Naive B cell (primary cell): ENCODE measurements around the gene SNUPN. TPM values are rescaled to one million over a fixed set of nuclear protein-coding genes. Genes with fewer than 3 reads are reported as not detected.
"Not testable (repeated sequence)": the region's sequence is repeated elsewhere in the genome, so short reads cannot be mapped to it uniquely, and the experiment has no call there.

Source experiments
- ATAC-seq, 2 donors: fragments of 150-1000 bp; cut with Tn5 transposase; 2 replicates each; pipeline ENCODE4 v1.10.0; 2021; ENCODE audit warnings: low read depth in 2 of 2, mild to moderate bottlenecking in 2 of 2, moderate library complexity in 2 of 2
- DNase-seq: peaks from one replicate; pipeline ENCODE4 v3.0.0; 2022
- H3K27ac Mint-ChIP-seq, 6 donors: one replicate each; pipeline ENCODE4 v1.8.0; 2020 to 2022; ENCODE audit warnings: mild to moderate bottlenecking in 6 of 6, mixed read lengths in 6 of 6, moderate library complexity in 5 of 6, inconsistent platforms in 2 of 6
- H3K27me3 Mint-ChIP-seq, 3 donors: one replicate each; pipeline ENCODE4 v1.8.0; 2021 to 2022; ENCODE audit warnings: mixed read lengths in 3 of 3, mild to moderate bottlenecking in 1 of 3
- H3K36me3 Mint-ChIP-seq, 2 donors: one replicate each; pipeline ENCODE4 v1.8.0; 2020 to 2022; ENCODE audit warnings: mixed read lengths in 2 of 2, inconsistent platforms in 1 of 2, mild to moderate bottlenecking in 1 of 2
- H3K4me1 Mint-ChIP-seq, 3 donors: one replicate each; pipeline ENCODE4 v1.8.0; 2020 to 2022; ENCODE audit warnings: mixed read lengths in 3 of 3, inconsistent platforms in 1 of 3, mild to moderate bottlenecking in 1 of 3, moderate library complexity in 1 of 3
- H3K4me3 Mint-ChIP-seq, 8 donors: one replicate each; pipeline ENCODE4 v1.8.0; 2020 to 2022; ENCODE audit warnings: mild to moderate bottlenecking in 8 of 8, mixed read lengths in 8 of 8, moderate library complexity in 8 of 8, inconsistent platforms in 2 of 8
- H3K9me3 Mint-ChIP-seq, 7 donors: one replicate each; pipeline ENCODE4 v1.8.0; 2020 to 2022; ENCODE audit warnings: mixed read lengths in 7 of 7, mild to moderate bottlenecking in 5 of 7, inconsistent platforms in 2 of 7, moderate library complexity in 1 of 7
- polyA plus RNA-seq, 6 donors: library from polyadenylated mRNA; unstranded; fragments of 300-500 nt; fragmentation: Illumina TruSeq; gene quantifications; one replicate each; pipeline ENCODE4 v1.2.3, GENCODE V29; 2021; ENCODE audit warnings: low read depth in 6 of 6

Gene SNUPN
- polyA plus RNA-seq, 6 donors from 2014 or later = 17.0 to 27.9 (median 22.5) TPM

GRCh38 chr15:75637245-75638009 lies 11.9 kb upstream of the SNUPN start:
- peaks cover 25 to 42% (median 36%) of the 10 kb centered on the region in 3 donors for H3K4me1 Mint-ChIP-seq
- peak overlapping the region in 1 of 6 donors; percentile 42 for H3K27ac Mint-ChIP-seq
- no peaks in the 10 kb centered on the region for H3K36me3 Mint-ChIP-seq
- H3K4me3 Mint-ChIP-seq = peak overlapping the region in 5 of 8 donors; percentile 16 to 97 (median 73)
- no peaks in the 10 kb centered on the region for H3K9me3 Mint-ChIP-seq
- DNase-seq = no peak
- no peak for ATAC-seq
- no peaks in the 10 kb centered on the region for H3K27me3 Mint-ChIP-seq

- no peaks in the 10 kb centered on the region for H3K36me3 Mint-ChIP-seq
- H3K4me3 Mint-ChIP-seq = no peak overlapping the region
- peaks cover 22 to 38% (median 34%) of the 10 kb centered on the region in 3 donors for H3K4me1 Mint-ChIP-seq
- ATAC-seq (no peak), DNase-seq (no peak)
- H3K27ac Mint-ChIP-seq = peak overlapping the region in 1 of 6 donors; percentile 93
- H3K27me3 Mint-ChIP-seq = no peaks in the 10 kb centered on the region
- no peaks in the 10 kb centered on the region for H3K9me3 Mint-ChIP-seq
Measured at GRCh38 chr15:75636026-75636425, 10.5 kb upstream of the SNUPN start.

- peaks cover 19 to 23% (median 22%) of the 10 kb centered on the region in 3 donors for H3K4me1 Mint-ChIP-seq
- DNase-seq, H3K4me3 Mint-ChIP-seq, H3K9me3 Mint-ChIP-seq, H3K36me3 Mint-ChIP-seq, ATAC-seq, H3K27me3 Mint-ChIP-seq, H3K27ac Mint-ChIP-seq: not testable (repeated sequence)
Measured at GRCh38 chr15:75633922-75634321, 8.4 kb upstream of the SNUPN start.

- Mint-ChIP-seq H3K27me3 (no peaks in the 10 kb centered on the region), H3K4me1 (peaks cover 6 to 7% (median 7%) of the 10 kb centered on the region in 3 donors), H3K27ac (no peak overlapping the region), H3K36me3 (no peaks in the 10 kb centered on the region), H3K9me3 (no peaks in the 10 kb centered on the region), H3K4me3 (no peak overlapping the region)
- DNase-seq (no peak), ATAC-seq (no peak)
Measured at GRCh38 chr15:75631935-75632334, 6.4 kb upstream of the SNUPN start.

GRCh38 chr15:75622505-75622904 lies 3.0 kb downstream of the SNUPN start:
- peaks cover 14 to 22% (median 20%) of the 10 kb centered on the region in 3 donors for H3K4me1 Mint-ChIP-seq
- H3K36me3 Mint-ChIP-seq = peaks cover 2 to 5% of the 10 kb centered on the region in 2 donors
- H3K27ac Mint-ChIP-seq = peak overlapping the region in 1 of 6 donors; percentile 57
- ATAC-seq (no peak), DNase-seq (no peak)
- H3K27me3 Mint-ChIP-seq = no peaks in the 10 kb centered on the region
- peak overlapping the region in 2 of 8 donors; percentile 30 to 72 for H3K4me3 Mint-ChIP-seq
- no peaks in the 10 kb centered on the region for H3K9me3 Mint-ChIP-seq

GRCh38 chr15:75620841-75621391 lies 4.6 kb downstream of the SNUPN start:
- no peak overlapping the region for H3K4me3 Mint-ChIP-seq
- peaks cover 8 to 16% (median 15%) of the 10 kb centered on the region in 3 donors for H3K4me1 Mint-ChIP-seq
- H3K27me3 Mint-ChIP-seq = no peaks in the 10 kb centered on the region
- H3K36me3 Mint-ChIP-seq = peaks cover 15 to 16% of the 10 kb centered on the region in 2 donors
- H3K27ac Mint-ChIP-seq = peak overlapping the region in 5 of 6 donors; percentile 21 to 62 (median 48)
- no peak for ATAC-seq
- no peak for DNase-seq
- no peaks in the 10 kb centered on the region for H3K9me3 Mint-ChIP-seq

GRCh38 chr15:75620058-75620820 lies 5.3 kb downstream of the SNUPN start:
- Mint-ChIP-seq H3K9me3 (no peaks in the 10 kb centered on the region), H3K4me3 (peak overlapping the region in 1 of 8 donors; percentile 12), H3K27ac (no peak overlapping the region), H3K36me3 (peaks cover 19 to 22% of the 10 kb centered on the region in 2 donors), H3K27me3 (no peaks in the 10 kb centered on the region), H3K4me1 (peaks cover 7 to 15% (median 12%) of the 10 kb centered on the region in 3 donors)
- DNase-seq = no peak
- ATAC-seq = no peak

- Mint-ChIP-seq H3K4me3 (no peak overlapping the region), H3K27ac (peak overlapping the region in 2 of 6 donors; percentile 45 to 83)
Measured at GRCh38 chr15:75616766-75617165, 8.8 kb downstream of the SNUPN start.

GRCh38 chr15:75606711-75607699 lies 18.5 kb downstream of the SNUPN start:
- H3K36me3 Mint-ChIP-seq = peaks cover 13 to 43% of the 10 kb centered on the region in 2 donors
- ATAC-seq = no peak

More at GRCh38 chr15:75616766-75617165, 8.8 kb downstream of the SNUPN start:
- Mint-ChIP-seq H3K9me3 (no peaks in the 10 kb centered on the region), H3K4me1 (peaks cover 6 to 18% (median 8%) of the 10 kb centered on the region in 3 donors), H3K36me3 (peaks cover 29 to 46% of the 10 kb centered on the region in 2 donors), H3K27me3 (no peaks in the 10 kb centered on the region)
- DNase-seq = no peak
- no peak for ATAC-seq

GRCh38 chr15:75606026-75606425 lies 19.5 kb downstream of the SNUPN start:
- peaks cover 15 to 37% of the 10 kb centered on the region in 2 donors for H3K36me3 Mint-ChIP-seq
- H3K9me3 Mint-ChIP-seq = no peaks in the 10 kb centered on the region
- ATAC-seq (no peak), DNase-seq (no peak)
- H3K27ac Mint-ChIP-seq = no peak overlapping the region
- H3K4me1 Mint-ChIP-seq = peaks cover 0 to 4% (median 0%) of the 10 kb centered on the region in 3 donors
- no peak overlapping the region for H3K4me3 Mint-ChIP-seq
- H3K27me3 Mint-ChIP-seq = no peaks in the 10 kb centered on the region

More at GRCh38 chr15:75606711-75607699, 18.5 kb downstream of the SNUPN start:
- no peak overlapping the region for H3K4me3 Mint-ChIP-seq
- DNase-seq = no peak
- H3K9me3 Mint-ChIP-seq = no peaks in the 10 kb centered on the region
- no peaks in the 10 kb centered on the region for H3K27me3 Mint-ChIP-seq
- H3K27ac Mint-ChIP-seq = peak overlapping the region in 4 of 6 donors; percentile 24 to 71 (median 53)
- H3K4me1 Mint-ChIP-seq = peaks cover 0 to 4% (median 0%) of the 10 kb centered on the region in 3 donors

- peaks cover 11 to 26% of the 10 kb centered on the region in 2 donors for H3K36me3 Mint-ChIP-seq
- ATAC-seq = no peak
- H3K4me1 Mint-ChIP-seq = peaks cover 0 to 6% (median 5%) of the 10 kb centered on the region in 3 donors
- H3K27ac Mint-ChIP-seq = no peak overlapping the region
- H3K27me3 Mint-ChIP-seq = no peaks in the 10 kb centered on the region
- DNase-seq = no peak
- H3K4me3 Mint-ChIP-seq = no peak overlapping the region
- H3K9me3 Mint-ChIP-seq = no peaks in the 10 kb centered on the region
Measured at GRCh38 chr15:75599401-75599800, 26.1 kb downstream of the SNUPN start.

- no peak for DNase-seq
- Mint-ChIP-seq H3K36me3 (peaks cover 11 to 23% of the 10 kb centered on the region in 2 donors), H3K4me1 (peaks cover 0 to 6% (median 5%) of the 10 kb centered on the region in 3 donors), H3K4me3 (no peak overlapping the region), H3K9me3 (no peaks in the 10 kb centered on the region), H3K27me3 (no peaks in the 10 kb centered on the region), H3K27ac (peak overlapping the region in 1 of 6 donors; percentile 74)
- ATAC-seq = no peak
Measured at GRCh38 chr15:75598361-75598760, 27.2 kb downstream of the SNUPN start.
